DMS 273 treated with DMSO at 0.1 percent for 48 hours (cell line): ENCODE results near the gene PLEKHJ1.

ENCODE experiments used
- DNase-seq: peaks from one replicate; lab custom pipeline; 2025; lab: John Stamatoyannopoulos, UW

The PLEKHJ1 gene

DNA sequence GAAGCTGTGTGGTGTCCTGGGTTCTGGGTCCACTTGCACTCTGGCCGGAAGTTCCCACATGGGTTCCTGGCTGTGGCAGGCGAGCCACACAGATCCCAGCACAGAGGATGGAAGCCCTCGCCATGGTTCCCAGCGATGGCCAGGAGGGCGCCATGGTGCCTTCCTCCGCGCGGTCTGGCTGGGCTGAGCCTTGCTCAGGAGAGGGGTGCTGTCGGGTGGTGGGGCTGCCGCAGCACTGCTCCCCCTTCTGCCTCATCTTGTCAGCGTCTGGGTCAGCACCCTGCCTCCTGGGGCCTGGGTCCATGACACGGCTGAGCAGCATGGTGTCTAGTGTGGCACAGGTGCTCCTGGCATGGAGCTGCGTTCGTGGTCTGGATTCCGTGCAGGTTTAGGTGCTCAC lies 38.9 kb downstream of the PLEKHJ1 start:
- DNase-seq, result no peak

DNA sequence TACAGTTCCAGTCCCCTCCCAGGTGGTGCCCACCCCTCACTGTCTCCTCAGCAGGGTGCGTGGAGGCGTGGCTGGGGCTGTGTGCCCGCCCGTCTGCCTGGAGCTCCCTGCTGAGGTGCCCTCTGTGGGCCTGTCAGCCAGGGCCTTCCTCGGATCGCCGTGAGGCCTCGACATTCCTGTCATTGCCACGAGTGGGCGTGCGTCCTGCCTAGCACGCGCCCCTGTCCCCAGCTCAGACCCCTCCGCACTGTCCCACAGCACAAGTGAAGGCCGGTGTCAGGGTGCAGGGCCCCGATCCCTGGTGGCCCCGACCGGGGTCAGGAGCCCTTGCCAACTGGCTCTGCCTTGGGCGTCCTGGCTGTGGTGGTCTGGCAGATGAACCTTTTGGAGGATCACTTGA lies 40.2 kb downstream of the PLEKHJ1 start:
- no peak for DNase-seq

DNA sequence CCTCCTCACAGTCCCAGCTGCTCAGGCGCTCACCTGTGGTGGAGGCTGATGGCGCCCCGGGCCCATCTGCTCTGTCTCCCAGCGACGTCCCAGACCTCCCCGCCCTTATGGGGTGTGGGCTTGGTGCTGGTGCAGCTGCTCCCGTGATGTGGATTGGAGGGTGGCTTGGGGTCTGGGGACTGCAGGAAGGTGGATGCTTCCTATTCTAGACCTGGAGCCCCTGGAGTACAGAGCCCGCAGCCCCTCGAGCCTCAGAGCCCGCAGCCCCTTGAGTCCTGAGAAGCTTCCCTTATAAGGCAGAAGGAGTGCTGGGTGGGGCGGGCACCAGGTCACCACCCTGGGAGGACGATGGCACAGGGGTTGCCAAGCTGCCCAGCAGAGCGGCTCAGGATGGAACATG lies 40.8 kb downstream of the PLEKHJ1 start:
- no peak for DNase-seq

DNA sequence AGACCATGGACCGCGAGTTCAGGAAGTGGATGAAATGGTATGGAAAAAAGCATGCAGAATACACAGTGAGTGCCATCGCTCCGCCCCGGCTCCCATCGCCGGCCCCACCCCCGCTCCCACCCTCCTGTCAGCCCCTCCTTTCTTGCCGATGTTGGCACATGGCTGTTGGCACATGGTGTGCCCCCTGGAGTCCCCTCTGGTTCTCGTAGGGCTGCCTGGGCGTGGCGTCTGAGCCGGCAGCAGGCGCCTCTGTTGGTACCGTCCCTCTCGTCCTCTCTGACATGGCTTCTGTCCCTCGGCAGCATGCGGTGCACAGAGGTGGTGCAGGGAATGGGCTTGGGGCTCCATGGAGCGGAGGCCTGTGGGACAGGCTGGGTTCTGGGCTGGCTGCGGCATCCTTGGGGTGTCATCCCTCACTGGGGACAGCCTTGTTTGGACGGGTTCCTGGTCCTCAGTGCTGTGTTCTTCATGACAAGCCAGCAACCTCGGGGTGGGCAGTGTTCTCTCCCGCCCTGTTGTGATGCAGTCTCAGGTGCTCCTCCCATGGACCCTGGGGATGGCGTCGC lies 41.5 kb downstream of the PLEKHJ1 start:
- no peak for DNase-seq

DNA sequence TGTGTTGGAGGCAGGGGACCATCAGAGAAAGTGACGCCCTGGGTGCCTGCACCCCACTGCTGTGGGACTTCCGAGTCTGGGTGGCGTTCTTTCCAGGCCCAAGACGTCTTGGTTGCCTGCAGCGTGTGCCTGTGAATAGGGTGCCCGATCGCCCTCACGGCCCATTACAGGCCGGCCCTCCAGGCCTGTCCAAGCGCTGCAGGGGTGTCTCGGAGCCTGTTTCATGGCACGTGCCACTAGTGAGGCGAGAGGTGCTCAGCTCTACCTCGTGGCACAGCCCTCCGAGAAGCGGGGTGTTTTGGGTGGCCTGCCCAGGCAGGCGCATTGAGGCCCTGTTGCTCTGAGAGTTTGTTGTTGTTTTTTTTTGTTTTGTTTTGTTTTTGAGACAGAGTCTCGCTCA lies 42.3 kb downstream of the PLEKHJ1 start:
- DNase-seq, result no peak

DNA sequence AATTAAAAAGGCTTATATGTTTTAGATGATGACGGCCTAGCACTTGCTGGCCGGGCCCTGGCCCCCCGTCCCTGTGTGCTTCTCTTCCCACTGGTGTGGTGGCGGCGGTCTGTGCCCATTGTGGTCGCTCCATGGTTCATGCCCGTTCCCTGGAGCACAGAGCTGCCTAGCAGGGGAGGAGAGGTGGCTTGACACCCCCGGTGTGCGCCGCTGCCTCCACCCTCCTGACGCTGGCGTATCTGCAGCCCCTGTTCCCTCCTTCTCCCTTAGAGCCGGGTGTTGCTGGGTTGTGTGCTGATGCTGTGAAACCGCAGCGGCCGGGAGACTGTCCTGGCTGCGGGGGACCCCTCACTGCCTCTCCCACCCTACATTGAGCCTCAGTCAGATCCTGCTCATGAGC lies 43.3 kb downstream of the PLEKHJ1 start:
- no peak for DNase-seq

DNA sequence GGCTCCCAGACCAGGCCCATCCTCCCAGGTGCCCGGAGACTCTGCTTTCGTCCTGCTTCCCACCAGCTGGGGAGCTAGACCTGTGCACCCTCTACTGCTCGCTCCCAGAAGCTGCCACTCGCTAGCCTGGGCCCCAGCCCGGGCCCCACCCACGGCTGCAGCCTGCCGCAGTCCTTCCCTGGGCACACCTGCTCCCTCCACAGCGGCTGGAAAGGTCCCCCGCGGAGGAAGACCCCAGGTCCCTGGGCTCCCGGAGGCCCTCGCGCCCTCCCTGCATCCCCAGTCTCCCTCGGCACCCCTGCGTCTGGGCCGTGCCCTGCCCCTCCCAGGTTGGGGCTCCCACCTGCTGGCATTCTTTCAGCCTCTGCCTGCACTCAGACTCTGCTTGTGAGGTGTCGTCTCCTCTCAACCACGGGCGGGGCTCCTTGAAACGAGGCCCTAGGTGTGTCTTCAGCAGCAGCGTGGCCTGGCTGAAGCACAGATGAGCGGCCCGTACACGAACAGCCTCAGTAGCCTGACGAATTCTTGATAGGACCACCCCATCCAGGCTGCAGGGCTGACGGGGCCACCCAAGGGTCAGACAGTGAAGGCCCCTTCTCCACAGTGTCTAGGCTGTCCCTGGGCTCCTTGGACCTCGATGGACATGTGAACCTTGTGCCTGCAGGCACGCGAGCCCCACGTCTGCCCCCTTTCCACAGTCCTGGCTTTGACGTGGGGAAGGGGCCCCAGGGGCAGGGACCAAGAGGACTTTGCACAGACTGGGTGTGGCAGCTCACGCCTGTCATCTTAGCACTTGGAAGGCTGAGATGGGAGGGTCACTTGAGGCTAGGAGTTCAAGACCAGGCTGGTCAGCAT lies 44.4 kb downstream of the PLEKHJ1 start:
- no peak for DNase-seq

DNA sequence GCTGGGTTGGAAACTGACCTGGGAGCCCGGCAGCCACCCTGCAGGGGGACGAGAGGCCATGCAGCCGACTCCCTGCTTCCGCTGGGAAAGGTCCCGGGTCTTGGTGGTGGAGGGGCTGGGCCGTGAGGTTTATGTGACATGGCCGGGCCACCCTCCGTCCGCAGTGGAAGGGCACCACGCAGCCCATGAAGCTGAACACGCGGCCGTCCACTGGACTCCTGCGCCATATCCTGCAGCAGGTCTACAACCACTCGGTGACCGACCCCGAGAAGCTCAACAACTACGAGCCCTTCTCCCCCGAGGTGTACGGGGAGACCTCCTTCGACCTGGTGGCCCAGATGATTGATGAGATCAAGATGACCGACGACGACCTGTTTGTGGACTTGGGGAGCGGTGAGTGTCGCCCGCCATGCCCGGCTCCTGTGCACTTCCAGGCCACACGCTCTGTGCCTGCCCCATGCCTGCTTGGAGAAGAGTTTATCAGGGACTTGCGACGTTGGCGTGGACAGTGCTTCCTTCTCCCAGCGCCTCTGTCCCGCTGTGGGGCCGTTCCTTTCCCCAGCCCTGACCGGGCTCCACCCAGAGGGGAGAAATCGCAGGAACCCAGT lies 45.2 kb downstream of the PLEKHJ1 start:
- no peak for DNase-seq

DNA sequence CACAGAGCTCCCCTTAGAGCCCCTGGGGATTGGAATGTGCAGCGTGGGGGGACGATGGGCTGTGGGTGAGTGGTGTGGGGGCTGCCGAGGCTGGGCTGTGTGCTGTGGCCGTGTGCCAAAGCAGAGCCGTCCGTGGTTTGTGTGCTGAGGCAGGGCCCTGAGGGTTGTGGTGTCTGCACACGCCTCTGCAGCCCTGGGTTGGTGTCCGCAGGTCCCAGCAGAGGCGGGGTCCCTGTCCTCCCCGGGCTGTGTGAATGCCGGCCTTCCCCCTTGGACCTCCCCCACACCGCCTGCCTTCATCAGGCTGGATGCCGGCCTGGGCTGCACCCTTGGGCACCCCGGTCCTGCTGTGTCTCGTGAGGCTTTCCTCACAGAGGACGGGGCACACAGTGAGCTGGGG lies 46.2 kb downstream of the PLEKHJ1 start:
- DNase-seq, result no peak

DNA sequence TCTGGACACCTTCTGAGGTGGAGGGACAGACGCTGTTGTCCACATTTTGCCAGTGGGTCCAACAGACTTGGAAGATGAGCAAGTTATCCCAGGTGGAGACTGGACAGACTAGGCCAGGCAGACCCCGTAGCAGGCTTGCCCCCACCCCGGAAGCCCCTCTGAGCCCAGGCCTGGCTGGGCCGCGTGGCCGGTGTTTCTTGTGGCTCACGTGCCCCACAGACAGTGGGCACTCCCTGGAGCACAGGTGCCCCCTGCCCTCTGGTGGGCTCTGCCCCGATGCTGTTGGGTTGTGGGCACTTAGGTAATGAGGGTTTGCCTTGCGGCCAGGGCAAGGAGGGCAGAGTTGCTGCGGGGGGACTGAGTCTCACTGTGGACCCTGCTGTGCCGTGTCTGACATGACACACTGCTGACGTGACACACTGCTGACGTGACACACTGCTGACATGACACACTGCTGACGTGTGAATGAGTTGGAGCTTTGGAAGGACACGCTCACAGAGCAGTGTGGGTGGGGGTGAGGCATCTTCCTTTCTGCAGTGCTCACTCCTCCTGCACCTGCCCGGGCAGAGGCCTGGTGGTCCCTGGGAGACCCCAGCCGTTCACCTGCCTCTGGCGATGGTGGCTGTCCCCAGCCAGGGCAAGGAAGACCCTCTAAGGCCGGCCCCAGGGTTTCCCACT lies 47.3 kb downstream of the PLEKHJ1 start:
- no peak for DNase-seq

DNA sequence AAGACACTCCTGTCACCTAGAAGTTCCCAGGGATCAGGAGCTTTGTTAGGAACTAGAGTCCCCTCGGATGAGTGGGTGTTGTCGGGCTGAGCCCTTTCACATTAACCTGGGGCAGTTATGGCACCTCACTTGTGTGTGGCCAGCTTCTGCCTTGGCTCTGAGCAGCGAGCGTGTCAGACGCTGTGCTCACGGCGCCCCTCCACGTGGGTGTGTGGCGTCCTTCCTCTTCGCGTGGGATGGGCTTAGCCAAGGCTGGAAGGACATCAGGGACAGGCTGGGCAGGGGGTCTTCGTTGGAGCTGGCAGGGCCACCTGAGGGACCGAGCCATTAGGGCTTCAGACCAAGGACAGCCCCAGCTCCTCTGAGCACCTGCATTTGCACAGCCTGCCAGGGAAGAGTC lies 49.0 kb downstream of the PLEKHJ1 start:
- DNase-seq, result no peak

DNA sequence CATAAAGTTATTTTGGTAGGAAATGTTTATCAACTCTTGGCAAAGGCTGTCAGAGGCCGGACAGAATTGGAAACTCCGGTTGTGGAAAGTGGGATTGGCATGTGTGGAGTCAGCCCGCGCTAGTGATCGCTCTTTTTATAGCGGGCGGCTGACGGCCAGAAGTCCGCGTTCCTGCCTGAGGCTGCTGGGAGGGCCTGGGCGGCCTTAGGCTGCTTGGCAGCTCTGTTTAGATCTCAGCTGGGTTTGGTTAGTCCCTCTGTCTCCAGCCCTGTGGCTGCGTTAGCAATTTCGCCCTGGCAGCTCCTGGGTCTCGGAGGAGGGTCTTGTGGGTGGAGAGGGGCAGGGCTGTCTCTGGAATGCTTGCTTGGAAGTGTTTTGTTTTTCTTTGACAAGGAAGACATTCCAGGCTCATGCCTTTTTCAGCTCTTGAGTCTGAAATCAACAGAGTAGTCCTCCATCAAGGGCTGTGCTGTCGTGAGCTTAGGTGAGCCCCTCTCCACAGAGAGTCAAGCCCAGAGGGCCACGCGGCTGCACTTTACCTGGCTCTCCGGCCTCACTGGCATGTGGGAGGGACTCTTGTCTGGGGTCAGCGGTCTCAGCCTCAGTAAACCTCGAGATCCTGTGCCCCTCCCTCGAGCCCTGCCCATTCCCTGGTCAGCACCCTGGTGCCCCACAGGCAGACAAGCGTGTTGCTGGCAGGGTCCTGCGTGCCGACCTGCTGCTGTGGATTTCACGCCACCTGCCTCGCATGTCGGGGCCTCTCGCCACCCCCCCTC lies 49.9 kb downstream of the PLEKHJ1 start:
- no peak for DNase-seq

DNA sequence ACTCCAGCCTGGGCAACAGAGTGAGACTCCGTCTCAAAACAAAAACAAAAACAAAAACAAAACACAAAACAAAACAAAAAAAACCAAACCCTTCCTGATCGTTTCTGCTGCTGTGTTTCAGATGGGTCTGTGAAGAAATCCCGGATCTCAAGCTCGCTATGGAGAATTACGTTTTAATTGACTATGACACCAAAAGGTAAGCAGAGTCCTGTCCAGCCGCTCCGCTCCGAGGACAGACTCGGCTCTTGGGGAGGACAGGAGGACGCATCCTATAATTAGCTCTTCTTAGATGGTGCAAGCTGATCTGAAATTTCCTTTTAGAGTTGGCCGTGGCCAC lies 50.4 kb downstream of the PLEKHJ1 start:
- no peak for DNase-seq

DNA sequence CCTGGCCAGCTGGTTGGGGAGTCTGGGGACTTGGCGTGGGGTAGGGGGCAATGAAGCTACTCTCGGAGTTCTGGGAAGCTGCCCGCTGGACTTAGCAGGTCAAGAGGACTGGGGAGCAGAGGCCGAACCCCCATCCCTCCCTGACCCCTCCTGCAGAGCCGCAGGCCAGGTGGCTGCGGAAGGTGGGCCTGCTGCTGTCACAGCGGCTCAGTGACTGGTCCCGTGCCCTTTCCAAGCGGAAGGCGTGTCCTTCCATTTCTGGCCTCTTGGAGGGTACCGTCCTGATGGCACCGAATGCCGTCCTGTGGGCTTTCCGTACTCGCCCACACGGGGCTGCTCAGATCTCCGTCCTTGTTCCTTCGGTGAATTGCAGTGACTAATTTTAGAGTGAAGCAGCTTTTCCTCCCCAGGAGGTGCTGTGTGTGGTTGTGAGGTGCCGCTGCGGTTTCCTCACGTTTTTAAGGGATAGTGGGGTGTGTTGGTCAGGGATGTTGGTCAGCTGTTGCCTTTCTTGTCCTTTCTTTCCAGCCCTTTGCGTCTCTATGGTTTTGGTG lies 51.6 kb downstream of the PLEKHJ1 start:
- DNase-seq, result no peak
